Stimulated activated CD8-positive, alpha-beta memory T cell treated with anti-CD3 and anti-CD28 coated beads, Interleukin-4, amount 100 ng/mL, for 1 hour (primary cell): ENCODE measurements around the gene CDH4.

Source experiments
- DNase-seq, 2 donors: peaks; one replicate each; pipeline ENCODE4 v3.0.0-alpha.2; 2020; ENCODE audit warnings: low read depth in 2 of 2, low spot score in 1 of 2

Gene CDH4

DNA sequence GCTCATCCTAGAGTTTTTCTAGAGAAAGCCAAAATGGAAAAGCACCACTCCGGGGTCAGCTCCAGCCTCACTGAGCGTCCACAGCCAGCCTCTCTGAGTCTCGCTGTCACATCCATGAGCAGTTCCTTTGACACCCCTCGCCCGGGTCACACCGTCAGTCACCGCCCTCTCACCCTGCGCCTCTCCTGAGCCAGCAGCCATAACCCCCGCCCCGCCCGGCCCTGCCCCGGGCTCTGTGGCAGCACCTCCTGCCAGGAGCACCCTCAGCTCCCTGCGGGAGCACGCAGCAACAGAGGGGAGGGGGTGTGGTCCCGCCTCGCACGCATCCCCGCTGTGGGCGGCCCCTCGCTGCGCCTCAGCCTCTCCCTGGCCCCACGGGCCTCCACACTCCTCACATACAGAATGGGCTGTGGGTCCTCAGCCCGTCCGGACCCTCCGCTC lies 545.9 kb downstream of the CDH4 start:
- DNase-seq = no peak

- no peak for DNase-seq
These were observed 546.6 kb downstream of the CDH4 start for GRCh38 chr20:61798632-61799031.

DNA sequence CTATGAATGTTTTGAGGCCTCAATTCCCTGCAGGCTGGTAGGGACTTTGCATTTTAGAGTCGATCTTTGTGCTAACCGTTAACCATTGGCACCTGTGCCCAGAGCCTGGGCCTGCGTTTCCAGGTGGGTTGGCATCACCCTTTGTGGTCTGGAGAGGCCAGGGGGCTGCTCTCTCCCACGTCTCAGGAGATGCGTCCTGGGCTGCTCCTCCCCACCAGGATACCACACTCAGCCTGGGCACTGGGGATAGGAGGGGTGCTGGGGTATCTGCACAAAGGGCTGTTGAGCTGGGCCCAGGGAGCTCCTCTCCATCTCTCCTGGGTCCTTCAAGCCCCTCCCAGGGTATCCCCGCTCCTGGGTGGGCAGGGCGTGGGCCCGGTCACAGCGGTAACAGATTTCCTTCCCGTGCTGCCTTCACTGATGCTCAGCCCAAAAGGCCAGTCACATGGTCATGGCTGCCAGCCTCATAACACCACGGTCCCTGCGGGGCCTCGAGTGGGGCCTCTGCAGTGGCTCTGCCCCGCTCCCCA lies 547.4 kb downstream of the CDH4 start:
- no peak for DNase-seq

DNA sequence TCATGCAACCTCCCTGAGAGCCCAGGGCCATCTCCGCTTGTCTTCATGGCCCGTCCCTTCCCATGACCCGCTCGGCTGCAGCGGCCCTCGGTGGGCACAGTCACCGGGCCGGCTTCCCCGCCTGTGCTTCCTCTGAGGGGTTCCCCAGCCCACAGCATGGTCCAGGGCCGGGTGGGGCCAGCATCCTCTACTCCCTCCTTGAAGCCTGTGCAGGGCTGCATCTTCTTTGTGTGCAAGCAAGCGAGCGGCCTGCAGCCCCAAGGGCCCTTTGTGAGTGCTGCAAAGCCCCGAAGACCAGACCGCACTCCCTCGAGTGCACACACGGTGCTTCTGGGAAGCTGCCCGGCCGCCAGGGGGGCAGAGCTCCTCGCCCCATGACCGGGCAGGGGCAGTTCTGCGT lies 547.9 kb downstream of the CDH4 start:
- no peak for DNase-seq

GRCh38 chr20:61800359-61801064 lies 548.5 kb downstream of the CDH4 start:
- no peak for DNase-seq

DNA sequence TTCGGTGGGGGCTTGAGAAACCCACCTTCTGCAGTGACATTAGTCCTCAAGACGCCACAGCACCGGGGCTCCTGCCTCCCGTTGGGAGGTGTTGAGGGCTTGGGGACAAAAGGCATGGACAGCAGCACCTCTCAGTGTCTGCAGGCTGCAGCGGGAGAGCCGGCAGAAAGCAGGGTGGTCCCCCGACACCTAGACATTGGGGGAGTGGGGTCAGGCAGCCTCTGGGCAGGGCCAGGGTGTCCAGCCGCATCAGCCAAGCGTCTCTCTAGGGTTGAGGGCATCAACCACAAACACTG lies 549.0 kb downstream of the CDH4 start:
- no peak for DNase-seq

DNA sequence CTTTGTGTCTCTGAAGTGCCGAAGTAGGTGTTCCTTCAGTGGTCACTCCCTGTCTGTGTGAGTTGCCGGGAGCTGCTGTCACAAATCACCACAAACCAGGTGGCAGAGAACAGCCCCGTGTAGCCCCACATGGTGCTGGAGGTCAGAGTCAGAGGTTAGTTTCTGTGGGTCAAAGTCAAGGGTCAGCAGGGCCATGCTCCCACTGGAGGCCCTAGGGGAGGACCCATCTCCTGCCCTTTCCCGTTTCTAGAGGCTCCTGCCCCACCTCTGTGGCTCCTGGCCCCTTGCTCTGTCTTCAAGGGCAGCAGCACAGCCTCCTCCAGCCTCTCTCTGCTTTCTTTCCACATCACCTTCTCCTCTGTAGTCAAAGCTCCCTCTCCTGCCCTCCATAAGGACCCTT lies 549.4 kb downstream of the CDH4 start:
- DNase-seq = no peak

GRCh38 chr20:61801857-61802442 lies 549.9 kb downstream of the CDH4 start:
- no peak for DNase-seq

- DNase-seq = no peak
These were observed 550.8 kb downstream of the CDH4 start for GRCh38 chr20:61802721-61803311.

DNA sequence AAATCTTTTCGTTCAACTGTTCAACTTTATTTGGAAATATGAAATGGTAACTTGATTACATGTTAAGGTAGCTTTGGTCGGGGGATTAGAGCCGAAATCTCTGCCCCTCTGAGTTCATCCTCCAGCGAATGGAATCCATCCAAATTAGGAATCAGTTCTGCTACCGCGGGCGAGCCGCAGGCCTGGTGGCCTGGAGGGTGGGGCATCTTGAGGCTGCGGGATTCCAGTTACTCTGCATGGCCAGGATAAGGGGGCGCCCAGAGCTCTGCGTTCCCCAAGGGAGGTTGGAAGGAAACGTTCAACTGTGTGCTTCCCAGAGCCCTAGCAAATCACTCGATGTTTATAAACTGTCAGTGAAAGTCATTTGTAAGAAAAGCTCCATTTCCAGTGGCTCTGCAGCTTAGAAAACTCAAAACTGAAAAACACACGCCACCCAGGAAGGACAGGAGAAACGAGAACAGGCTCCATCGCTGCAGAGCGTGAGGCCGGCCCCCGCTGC lies 551.4 kb downstream of the CDH4 start:
- no peak for DNase-seq

- DNase-seq = no peak
These were observed 552.1 kb downstream of the CDH4 start for GRCh38 chr20:61803915-61804751.

DNA sequence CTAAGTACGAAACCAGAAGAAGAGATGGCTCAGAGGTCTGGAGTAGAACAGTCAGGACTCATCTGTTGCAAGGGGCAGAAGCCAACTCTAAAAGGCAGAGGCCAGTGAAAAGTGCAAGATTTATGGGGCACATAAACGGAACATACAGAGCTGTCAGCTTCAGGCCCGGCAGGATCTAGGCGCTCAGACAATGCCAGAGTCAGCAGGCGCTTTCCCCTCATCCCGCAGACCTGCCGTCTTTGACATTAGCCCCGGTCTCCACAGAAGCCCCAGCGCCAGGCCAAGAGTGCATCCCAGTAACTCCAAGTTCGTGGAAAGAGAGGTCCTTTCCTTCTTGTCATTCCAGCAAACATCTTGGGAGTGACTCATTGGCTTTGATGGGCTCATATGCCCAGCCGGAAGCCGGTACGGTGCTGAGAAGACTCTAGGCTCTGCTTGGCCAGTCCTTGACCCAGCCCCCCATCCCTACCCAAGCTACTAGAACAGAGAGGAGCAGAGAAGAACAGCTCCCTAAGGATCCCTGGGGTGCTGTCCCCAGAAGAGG lies 552.8 kb downstream of the CDH4 start:
- DNase-seq = no peak

- DNase-seq = no peak
These were observed 553.3 kb downstream of the CDH4 start for GRCh38 chr20:61805365-61805764.

GRCh38 chr20:61805781-61806180 lies 553.7 kb downstream of the CDH4 start:
- DNase-seq = no peak

- DNase-seq = no peak
These were observed 554.3 kb downstream of the CDH4 start for GRCh38 chr20:61806314-61806713.

DNA sequence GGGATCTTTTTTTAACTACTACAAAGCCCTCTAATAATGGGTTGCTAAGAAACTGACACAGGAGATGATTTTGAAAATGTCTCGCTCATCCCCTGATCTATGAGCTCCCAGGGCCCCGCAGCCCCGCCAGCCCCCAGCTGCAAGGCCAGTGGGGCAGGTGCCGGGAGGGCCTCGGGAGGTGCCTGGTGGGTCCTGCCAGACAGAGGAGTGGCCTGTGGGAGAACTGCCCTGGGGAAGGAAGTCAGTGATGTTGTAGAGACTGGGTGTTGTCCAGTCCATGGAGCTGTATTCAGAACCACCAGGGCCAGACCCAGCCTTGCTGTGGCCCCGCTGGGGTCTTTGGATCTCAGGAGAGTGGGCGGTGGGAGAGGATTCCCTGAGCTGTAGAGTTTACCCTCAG lies 554.9 kb downstream of the CDH4 start:
- DNase-seq = no peak

DNA sequence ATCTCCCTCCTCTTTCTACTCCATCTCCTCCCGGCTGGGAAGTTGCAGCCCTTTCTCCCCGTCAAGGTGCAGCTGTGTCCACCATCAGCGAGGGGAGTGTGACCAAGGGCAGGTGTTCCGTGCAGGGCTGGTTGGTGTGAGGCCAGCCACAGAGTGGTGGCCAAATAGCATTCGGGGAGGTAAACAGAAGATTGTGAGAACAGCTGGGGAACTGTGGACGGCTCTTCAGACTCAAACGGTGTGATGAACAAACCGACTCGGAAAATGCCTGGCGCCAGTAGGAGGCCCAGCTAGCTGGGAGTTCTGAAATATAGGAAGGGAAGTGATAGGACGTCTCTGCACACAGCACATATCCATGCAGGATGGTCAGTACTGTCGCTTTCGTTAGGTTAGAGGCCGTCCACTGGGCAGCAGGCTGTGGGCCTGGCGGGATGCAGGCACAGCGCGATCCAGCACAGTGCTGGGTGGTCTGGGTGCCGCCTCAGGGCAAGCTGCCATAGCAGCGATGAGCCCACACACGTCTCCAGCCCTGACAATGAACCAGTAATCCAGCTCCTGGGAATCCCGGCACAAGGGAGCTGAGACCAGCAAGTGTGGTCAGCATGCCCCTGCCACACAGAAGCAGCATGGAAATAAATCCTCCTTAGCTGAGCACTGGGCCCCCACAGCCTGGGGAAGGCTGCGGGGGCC lies 555.6 kb downstream of the CDH4 start:
- no peak for DNase-seq

- no peak for DNase-seq
These were observed 556.4 kb downstream of the CDH4 start for GRCh38 chr20:61808447-61808846.

- DNase-seq = no peak
These were observed 557.1 kb downstream of the CDH4 start for GRCh38 chr20:61809006-61809770.
